Globus pallidus (tissue), 1 donor: ENCODE results near the gene TMEM191C.
"Not testable (repeated sequence)": the region's sequence is repeated elsewhere in the genome, so short reads cannot be mapped to it uniquely, and the experiment has no call there.

Experiments used
- DNase-seq: peaks from one replicate; pipeline ENCODE4 v3.0.0-alpha.2; 2015; ENCODE audit warnings: low spot score

The TMEM191C gene

DNA sequence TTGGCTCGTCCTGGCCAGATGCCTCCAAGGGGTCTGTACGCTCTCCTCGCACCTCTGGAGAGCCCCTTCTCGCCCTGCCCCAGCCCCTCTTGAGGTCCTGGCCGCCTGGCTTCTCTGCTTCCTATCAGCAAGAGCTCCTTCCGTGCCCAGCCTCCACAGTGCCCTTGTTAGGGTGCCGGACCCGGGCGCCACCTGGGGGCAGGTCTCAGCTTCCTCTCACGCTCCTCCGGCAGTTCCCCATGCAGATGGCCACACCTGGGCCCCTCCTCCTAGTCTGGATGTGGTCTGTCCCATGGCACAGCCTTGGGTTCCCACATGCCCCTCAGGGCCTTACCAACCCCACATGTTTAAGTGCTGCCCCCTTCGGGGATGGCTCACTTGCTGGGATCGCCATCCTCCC lies 6.5 kb downstream of the TMEM191C start:
- not testable (repeated sequence) for DNase-seq

DNA sequence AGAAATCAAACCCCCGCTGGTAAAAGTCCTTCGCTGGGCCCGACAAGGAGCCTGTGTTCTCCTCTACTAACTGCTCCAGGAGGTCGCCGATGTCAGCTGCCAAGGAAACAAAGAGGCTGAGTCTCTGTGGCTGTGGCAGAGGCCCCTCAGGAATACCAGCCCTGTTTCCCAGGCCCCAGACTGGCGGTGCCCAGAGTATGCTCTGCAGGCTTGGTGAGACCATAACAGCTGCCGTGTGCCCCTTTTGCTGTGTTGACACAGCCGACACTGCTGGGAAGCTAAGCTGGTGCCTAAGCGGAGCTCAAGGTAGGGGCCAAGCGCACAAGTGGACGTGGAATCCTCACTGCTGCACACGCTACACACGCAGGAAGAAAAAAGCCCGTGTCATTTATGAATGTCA lies 16.9 kb downstream of the TMEM191C start:
- DNase-seq: not testable (repeated sequence)

- not testable (repeated sequence) for DNase-seq
These were observed 20.5 kb downstream of the TMEM191C start for GRCh38 chr22:21487723-21488122.

GRCh38 chr22:21489149-21489680 lies 22.0 kb downstream of the TMEM191C start:
- DNase-seq: not testable (repeated sequence)

- not testable (repeated sequence) for DNase-seq
These were observed 23.4 kb downstream of the TMEM191C start for GRCh38 chr22:21490556-21490955.

- DNase-seq: not testable (repeated sequence)
These were observed 25.1 kb downstream of the TMEM191C start for GRCh38 chr22:21492271-21492670.

- not testable (repeated sequence) for DNase-seq
These were observed 26.9 kb downstream of the TMEM191C start for GRCh38 chr22:21493789-21494782.

GRCh38 chr22:21497984-21498383 lies 30.8 kb downstream of the TMEM191C start:
- not testable (repeated sequence) for DNase-seq

DNA sequence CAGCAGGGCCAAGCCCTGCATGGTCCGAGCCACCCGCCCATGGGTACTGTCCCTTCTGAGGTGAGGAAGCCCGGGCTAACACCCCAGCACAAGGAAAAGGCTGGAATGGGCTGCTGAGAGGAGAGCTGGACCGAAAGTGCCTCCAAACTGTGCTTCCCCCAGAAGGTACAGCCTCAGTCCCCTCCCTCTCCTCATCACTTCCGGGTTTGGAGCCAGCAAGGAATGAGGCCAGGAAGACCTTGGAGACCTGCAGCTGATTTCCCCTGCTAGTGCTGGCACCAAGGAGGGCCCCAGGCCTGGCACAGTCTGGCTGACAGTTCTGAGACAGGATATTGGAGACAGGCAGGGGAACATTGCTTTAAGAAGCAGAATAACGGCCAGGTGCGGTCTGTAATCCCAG lies 31.3 kb downstream of the TMEM191C start:
- DNase-seq: not testable (repeated sequence)

DNA sequence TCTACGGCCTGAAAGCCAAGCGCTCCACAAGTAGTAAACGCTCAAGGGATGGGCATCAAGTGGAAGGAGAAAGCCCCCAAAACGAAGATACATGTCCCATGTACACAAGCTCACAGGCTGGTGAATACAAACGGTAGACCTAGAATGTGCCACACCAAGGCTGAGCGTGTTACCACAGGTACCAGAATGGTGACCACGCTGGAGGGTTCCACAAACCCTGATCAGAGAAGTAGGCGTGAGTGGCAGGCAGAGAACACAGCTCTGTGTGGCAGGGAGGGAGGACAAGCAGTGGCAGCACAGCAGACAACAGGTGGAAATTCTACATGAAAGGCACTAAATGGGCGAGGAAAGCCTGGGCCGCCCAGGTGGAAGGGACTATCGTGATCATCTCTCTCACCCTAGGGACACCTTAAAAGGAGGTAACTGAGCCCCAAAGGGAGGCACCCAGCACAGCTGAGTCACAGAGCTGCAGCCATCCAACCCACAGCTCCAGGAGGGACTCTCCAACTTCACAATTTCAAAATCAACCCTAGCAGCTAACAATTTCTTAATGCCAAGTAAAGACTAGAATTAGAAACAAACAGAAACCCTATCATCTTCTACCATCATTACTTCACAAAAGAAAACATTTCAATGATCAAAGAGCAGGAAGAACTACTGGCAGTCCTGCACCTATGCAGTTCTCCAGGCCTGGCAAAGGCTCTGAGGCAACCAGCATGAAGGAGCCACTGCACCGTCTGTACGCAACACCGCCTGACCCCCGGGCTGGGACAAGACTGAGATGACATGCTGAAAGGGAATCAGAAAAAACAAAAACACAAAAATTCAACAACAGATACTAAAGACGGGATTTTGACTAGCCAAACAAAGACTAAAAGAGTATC lies 32.7 kb downstream of the TMEM191C start:
- DNase-seq: not testable (repeated sequence)

DNA sequence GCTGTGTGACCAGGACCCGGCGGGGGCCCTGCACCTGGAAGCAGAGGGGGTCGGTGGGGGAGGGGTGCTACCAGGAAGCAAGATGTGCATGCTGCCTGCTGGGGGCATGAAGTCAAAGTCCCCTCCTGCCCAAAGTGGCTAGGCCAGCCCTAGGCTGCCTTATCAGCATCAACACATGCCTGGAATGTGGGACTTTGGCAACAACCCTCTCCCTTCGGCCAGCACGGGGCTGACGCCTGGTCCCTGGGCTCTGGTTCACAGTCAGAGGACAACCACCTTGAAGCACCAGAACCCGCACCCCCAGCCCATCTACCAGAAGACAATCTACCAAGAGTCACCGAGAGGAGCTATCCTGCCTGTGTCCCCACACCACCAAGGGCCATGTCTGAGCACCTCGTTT lies 43.2 kb downstream of the TMEM191C start:
- DNase-seq: not testable (repeated sequence)

DNA sequence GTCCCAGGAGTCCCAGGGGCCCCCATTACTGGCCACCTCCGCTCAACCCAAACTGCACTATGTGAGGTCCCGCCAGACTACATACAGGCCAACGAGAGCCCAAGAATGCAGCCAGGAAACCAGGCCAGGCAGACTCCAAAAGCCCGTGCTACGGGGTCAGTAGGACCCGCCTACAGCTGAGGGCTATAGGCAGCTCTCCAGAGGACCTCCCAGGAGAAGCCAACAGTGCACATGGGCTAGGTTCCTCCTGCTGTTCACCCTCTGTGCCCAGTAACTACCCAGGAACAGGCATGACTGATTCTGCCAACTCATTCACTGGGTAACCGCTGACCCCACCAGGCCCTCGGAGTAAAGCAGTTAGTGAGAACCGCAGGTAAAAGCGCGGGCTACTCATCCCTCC lies 44.8 kb downstream of the TMEM191C start:
- DNase-seq: not testable (repeated sequence)

- not testable (repeated sequence) for DNase-seq
These were observed 46.9 kb downstream of the TMEM191C start for GRCh38 chr22:21514117-21514516.

DNA sequence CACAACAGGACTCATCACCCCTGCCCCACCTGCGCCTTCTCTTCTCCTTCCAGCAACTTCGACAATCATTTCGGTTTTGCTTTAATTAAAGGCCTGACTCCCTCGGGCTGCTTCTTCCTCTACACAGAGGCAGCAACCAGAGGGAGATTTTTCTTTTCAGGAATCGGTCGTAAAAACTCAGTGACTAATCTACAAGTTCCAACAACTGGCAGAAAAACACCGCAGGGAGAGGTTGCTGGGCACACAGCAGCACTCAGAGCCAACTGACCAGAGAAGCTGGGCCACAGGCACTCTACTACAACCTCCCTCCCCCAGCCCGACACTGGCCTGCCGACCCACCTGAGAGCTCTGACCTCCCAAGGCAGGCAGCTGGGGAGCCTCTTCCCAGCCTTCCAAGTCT lies 48.0 kb downstream of the TMEM191C start:
- not testable (repeated sequence) for DNase-seq

DNA sequence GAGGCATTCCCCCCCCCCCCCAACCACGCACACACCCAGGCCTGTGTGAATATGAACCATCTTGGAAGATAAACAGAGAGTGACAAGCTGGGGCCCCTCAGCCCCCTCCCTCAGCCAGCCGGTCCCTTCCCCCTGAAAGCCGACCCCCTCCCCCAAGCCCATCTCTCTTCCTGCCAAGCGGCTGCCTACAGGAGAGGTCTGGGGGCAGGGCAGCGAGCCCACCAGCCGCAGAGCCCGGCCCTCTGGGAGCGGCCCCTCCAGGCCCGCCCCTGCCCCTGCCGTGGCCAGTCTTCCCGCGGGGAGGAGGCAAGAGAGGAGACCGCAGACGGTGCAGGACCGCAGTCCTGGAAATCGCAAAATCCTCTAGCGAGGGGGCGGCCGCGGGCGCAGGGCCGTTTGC lies 49.3 kb downstream of the TMEM191C start:
- DNase-seq: not testable (repeated sequence)

- not testable (repeated sequence) for DNase-seq
These were observed 50.0 kb downstream of the TMEM191C start for GRCh38 chr22:21516970-21517764.
